GM12872 (cell line): ENCODE results near the gene TTBK2.
A peak's percentile ranks its signal among the peaks of the same experiment; 100 is the strongest.

ENCODE experiments used
- CTCF ChIP-seq: IDR thresholded peaks from 3 replicates; pipeline ENCODE4 v1.5.1; 2011; ENCODE audit warnings: low read depth, mild to moderate bottlenecking, low read length, moderate library complexity; ENCODE audit not compliant: insufficient read depth

TTBK2 gene

GRCh38 chr15:42707873-42708544 is 212.6 kb downstream of the TTBK2 start:
- TF ChIP-seq CTCF, result no peak

GRCh38 chr15:42707068-42707467 is 213.5 kb downstream of the TTBK2 start:
- TF ChIP-seq CTCF, result no peak

GRCh38 chr15:42705336-42705735 is 215.2 kb downstream of the TTBK2 start:
- TF ChIP-seq CTCF, result no peak

GRCh38 chr15:42704492-42704926 is 216.1 kb downstream of the TTBK2 start:
- peak; percentile 90 for TF ChIP-seq CTCF

GRCh38 chr15:42696626-42697025 is 224.0 kb downstream of the TTBK2 start:
- TF ChIP-seq CTCF, result no peak

GRCh38 chr15:42695527-42696071 is 225.0 kb downstream of the TTBK2 start:
- no peak for TF ChIP-seq CTCF

- no peak for TF ChIP-seq CTCF
Measured at GRCh38 chr15:42694398-42694797, 226.2 kb downstream of the TTBK2 start.
